RWPE1 (cell line): ENCODE data around the gene TRIM50.

Source experiments
- CTCF ChIA-PET: fragments of 350-600 bp; sonication (Branson Sonifier 250); formaldehyde crosslinking; extraction: SDS; loops from one replicate; lab custom pipeline; 2021; lab: Yijun Ruan, JAX
- POLR2A ChIA-PET: fragments of 400-600 bp; formaldehyde crosslinking; extraction: SDS; loops from one replicate; lab custom pipeline; 2020; ENCODE audit warnings: antibody characterized with exemption; ENCODE audit not compliant: low non-redundant PET; lab: Yijun Ruan, JAX
- DNase-seq: peaks from one replicate; pipeline ENCODE4 v3.0.0; 2012; ENCODE audit warnings: low spot score
- H3K27ac ChIP-seq: fragments of 450-650 bp; 2 replicates; pipeline ENCODE4 v1.5.1; 2017
- CTCF ChIP-seq: fragments of 450-650 bp; conservative IDR thresholded peaks from 2 replicates; pipeline ENCODE4 v1.5.1; 2017; ENCODE audit warnings: low read depth, mild to moderate bottlenecking

The TRIM50 gene

GRCh38 chr7:73358590-73359275, 30.9 kb upstream of the TRIM50 start:
- no peak overlapping the region for H3K27ac ChIP-seq
- ChIA-PET CTCF (no interaction called here), POLR2A (no interaction called here)
- TF ChIP-seq CTCF = no peak
- no peak for DNase-seq

GRCh38 chr7:73356159-73356558, 28.3 kb upstream of the TRIM50 start:
- no peak for TF ChIP-seq CTCF
- ChIA-PET POLR2A (no interaction called here), CTCF (interaction anchor here (1.8 kb wide), 1 partner anchor 14 kb away, joined by 8 read pairs; no protein-coding TSS in a partner anchor)
- DNase-seq = no peak
- H3K27ac ChIP-seq = no peak overlapping the region

GRCh38 chr7:73354821-73355220, 26.9 kb upstream of the TRIM50 start:
- DNase-seq = no peak
- POLR2A ChIA-PET = no interaction called here
- CTCF ChIA-PET = no interaction called here
- H3K27ac ChIP-seq = no peak overlapping the region
- TF ChIP-seq CTCF = no peak

- no peak overlapping the region for H3K27ac ChIP-seq
- no peak for TF ChIP-seq CTCF
- CTCF ChIA-PET = no interaction called here
- POLR2A ChIA-PET = no interaction called here
- DNase-seq = no peak
Measured at GRCh38 chr7:73354196-73354595, 26.3 kb upstream of the TRIM50 start.

GRCh38 chr7:73353243-73353642, 25.4 kb upstream of the TRIM50 start:
- CTCF ChIA-PET = no interaction called here
- DNase-seq = no peak
- POLR2A ChIA-PET = no interaction called here
- H3K27ac ChIP-seq = no peak overlapping the region
- TF ChIP-seq CTCF = no peak

GRCh38 chr7:73352784-73353183, 24.9 kb upstream of the TRIM50 start:
- ChIA-PET CTCF (interaction anchor here (0.6 kb wide), 1 partner anchor 108 kb away, joined by 6 read pairs; no protein-coding TSS in a partner anchor), POLR2A (no interaction called here)
- no peak for TF ChIP-seq CTCF
- no peak for DNase-seq
- H3K27ac ChIP-seq = no peak overlapping the region
